Measurements from ENCODE around the gene CPED1. TPM values are rescaled to one million over a fixed set of nuclear protein-coding genes. Genes with fewer than 3 reads are reported as not detected.
"Not testable (repeated sequence)": the region's sequence is repeated elsewhere in the genome, so short reads cannot be mapped to it uniquely, and the experiment has no call there.

CPED1 gene
- total RNA-seq, 1 donor from 2014 or later = 34.6 TPM

GRCh38 chr7:121164247-121164646 is 175.7 kb downstream of the CPED1 start:
- DNase-seq (ENCODE audit: low spot score) = no peak
- no peak for ATAC-seq

- ATAC-seq (no peak), DNase-seq (ENCODE audit: low spot score) (no peak)
These were observed 178.4 kb downstream of the CPED1 start for GRCh38 chr7:121166916-121167315.

GRCh38 chr7:121167971-121168370 is 179.5 kb downstream of the CPED1 start:
- DNase-seq (ENCODE audit: low spot score) (no peak), ATAC-seq (no peak)

GRCh38 chr7:121169469-121169868 is 181.0 kb downstream of the CPED1 start:
- no peak for DNase-seq (ENCODE audit: low spot score)
- no peak for ATAC-seq

GRCh38 chr7:121172484-121172883 is 184.0 kb downstream of the CPED1 start:
- no peak for DNase-seq (ENCODE audit: low spot score)
- ATAC-seq = no peak

- DNase-seq (ENCODE audit: low spot score) = no peak
- ATAC-seq = no peak
These were observed 187.3 kb downstream of the CPED1 start for GRCh38 chr7:121175826-121176225.

- peak; percentile 12 for ATAC-seq
- no peak for DNase-seq (ENCODE audit: low spot score)
These were observed 189.9 kb downstream of the CPED1 start for GRCh38 chr7:121178452-121178851.

- ATAC-seq (peak; percentile 48), DNase-seq (ENCODE audit: low spot score) (no peak)
These were observed 190.5 kb downstream of the CPED1 start for GRCh38 chr7:121178869-121179497.

- DNase-seq (ENCODE audit: low spot score) = no peak
- ATAC-seq = no peak
These were observed 192.0 kb downstream of the CPED1 start for GRCh38 chr7:121180436-121181063.

GRCh38 chr7:121181357-121181756 is 192.8 kb downstream of the CPED1 start:
- ATAC-seq = no peak

GRCh38 chr7:121182281-121182680 is 193.8 kb downstream of the CPED1 start:
- ATAC-seq = no peak

More at GRCh38 chr7:121181357-121181756, 192.8 kb downstream of the CPED1 start:
- DNase-seq (ENCODE audit: low spot score) = no peak

GRCh38 chr7:121182902-121183301 is 194.4 kb downstream of the CPED1 start:
- DNase-seq (ENCODE audit: low spot score) (no peak), ATAC-seq (no peak)

More at GRCh38 chr7:121182281-121182680, 193.8 kb downstream of the CPED1 start:
- DNase-seq (ENCODE audit: low spot score) = no peak

GRCh38 chr7:121183883-121184282 is 195.4 kb downstream of the CPED1 start:
- ATAC-seq; DNase-seq (ENCODE audit: low spot score): not testable (repeated sequence)

GRCh38 chr7:121186746-121187145 is 198.2 kb downstream of the CPED1 start:
- DNase-seq (ENCODE audit: low spot score) (no peak), ATAC-seq (no peak)

GRCh38 chr7:121187222-121187621 is 198.7 kb downstream of the CPED1 start:
- DNase-seq (ENCODE audit: low spot score) (no peak), ATAC-seq (no peak)

- ATAC-seq (no peak), DNase-seq (ENCODE audit: low spot score) (no peak)
These were observed 199.2 kb downstream of the CPED1 start for GRCh38 chr7:121187676-121188075.

GRCh38 chr7:121192834-121193233 is 204.3 kb downstream of the CPED1 start:
- ATAC-seq (no peak), DNase-seq (ENCODE audit: low spot score) (no peak)

- no peak for DNase-seq (ENCODE audit: low spot score)
- no peak for ATAC-seq
These were observed 206.5 kb downstream of the CPED1 start for GRCh38 chr7:121195010-121195409.

- ATAC-seq = no peak
- DNase-seq (ENCODE audit: low spot score) = no peak
These were observed 207.4 kb downstream of the CPED1 start for GRCh38 chr7:121195874-121196273.

GRCh38 chr7:121196286-121196685 is 207.8 kb downstream of the CPED1 start:
- DNase-seq (ENCODE audit: low spot score) (no peak), ATAC-seq (peak; percentile 16)

- ATAC-seq = peak; percentile 44
- no peak for DNase-seq (ENCODE audit: low spot score)
These were observed 208.9 kb downstream of the CPED1 start for GRCh38 chr7:121197455-121197854.

GRCh38 chr7:121198502-121198901 is 210.0 kb downstream of the CPED1 start:
- ATAC-seq (no peak), DNase-seq (ENCODE audit: low spot score) (no peak)

GRCh38 chr7:121202125-121202524 is 213.6 kb downstream of the CPED1 start:
- ATAC-seq = no peak

More at GRCh38 chr7:121202125-121202524, 213.6 kb downstream of the CPED1 start:
- DNase-seq (ENCODE audit: low spot score) = no peak

All from left lobe of liver (tissue), 2 donors.